ENCODE results near the gene ROBO2.

ROBO2 gene

DNA sequence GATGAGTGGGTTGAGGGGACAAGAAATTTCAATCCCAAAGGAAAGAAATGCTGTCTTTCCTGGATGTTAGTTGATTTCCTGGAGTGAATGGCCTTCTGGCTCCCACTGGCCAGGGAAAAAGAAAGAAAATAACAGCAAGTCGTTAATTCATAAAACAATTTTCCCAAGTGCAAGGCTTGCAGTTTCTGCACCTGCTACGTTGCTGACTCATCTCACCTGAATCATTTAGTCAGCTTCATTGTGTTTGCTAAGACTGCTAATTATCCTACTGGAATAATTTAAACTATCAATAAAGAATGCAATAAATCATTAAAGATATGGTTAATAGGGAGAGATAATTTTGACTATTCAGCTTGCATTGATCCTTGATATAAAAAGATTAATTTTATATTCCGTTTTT lies 387.6 kb downstream of the ROBO2 start:
- no peak for DNase-seq

DNA sequence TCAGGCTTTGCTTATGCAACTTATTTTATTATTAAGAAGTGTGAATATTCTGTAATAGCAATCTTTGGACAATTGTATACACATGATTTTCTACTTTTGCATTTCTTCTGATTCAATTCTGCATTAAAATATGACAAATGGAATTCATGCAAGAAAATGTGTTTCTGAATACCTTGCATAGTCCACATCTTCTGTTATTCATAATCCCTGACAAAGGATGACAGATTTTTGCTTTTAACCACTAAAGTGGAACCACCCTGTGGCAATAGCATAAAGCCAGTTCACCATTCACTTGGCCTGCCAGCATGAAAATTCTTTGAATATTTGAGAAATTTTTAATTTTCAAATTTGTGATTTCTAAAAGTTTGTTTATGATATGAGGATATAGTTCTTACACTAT lies 397.0 kb downstream of the ROBO2 start:
- no peak for DNase-seq

DNA sequence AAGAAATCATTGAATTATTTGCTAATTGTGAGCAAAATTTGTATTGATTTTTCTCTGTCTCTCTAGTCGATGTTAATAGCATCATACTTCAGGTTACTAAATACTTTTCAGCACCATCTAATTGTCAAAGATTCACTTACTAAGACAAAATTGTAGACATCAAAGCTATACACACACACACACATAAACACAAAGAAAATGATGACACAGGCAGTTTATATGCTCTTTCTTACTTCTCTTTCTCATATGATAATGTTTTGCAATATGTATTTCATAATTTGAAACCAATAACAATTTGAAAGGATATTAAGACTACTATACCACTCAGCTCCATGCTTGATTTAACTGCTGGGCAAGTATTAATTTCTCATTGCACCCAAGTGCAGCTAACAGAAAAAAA lies 406.2 kb downstream of the ROBO2 start:
- no peak for DNase-seq

- no peak for DNase-seq
Observed at GRCh38 chr3:77446761-77447160, 406.9 kb downstream of the ROBO2 start.

DNA sequence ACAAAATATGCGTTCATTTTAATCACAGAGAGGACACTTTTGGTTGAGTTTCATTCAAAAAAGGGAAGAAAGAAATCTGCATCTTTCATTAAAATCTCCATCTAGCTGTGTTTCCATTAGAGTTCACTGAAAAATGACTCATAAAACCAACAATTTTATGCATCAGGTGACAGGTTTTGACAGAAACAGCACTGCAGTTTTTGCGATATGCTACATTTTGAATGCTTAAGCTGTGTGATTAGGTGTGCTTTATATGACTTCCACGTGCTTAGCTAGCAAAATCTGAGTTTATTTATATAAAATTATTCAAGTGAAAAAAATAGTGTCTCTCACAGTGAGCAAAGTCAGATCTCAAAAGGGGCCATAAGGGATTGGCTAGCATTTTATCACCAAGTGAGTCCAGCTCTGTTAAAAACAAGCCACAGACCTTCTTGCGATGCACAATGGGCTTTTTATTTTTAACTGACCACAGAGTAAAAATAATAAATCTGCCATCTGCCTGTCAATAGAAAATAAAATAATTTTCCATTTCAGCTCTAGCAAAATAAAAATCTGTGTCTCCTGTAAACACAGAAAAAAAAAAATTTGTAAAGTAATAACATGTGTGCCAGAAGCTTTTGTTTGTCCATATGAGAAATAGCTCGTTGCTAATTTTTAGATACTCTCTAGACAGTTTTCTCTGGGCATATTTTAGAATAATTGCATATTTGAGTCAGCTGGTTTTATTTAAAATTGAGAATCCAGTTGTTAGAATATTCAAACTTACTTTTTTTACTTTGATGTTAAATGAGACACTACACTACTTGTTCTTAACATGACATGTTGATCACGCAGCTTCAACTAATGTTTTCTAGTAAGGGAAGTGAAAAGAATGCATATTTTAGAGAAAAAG lies 409.8 kb downstream of the ROBO2 start:
- DNase-seq = no peak

- no peak for DNase-seq
Observed at GRCh38 chr3:77456431-77456830, 416.5 kb downstream of the ROBO2 start.

- no peak for DNase-seq
Observed at GRCh38 chr3:77456906-77457305, 417.0 kb downstream of the ROBO2 start.

DNA sequence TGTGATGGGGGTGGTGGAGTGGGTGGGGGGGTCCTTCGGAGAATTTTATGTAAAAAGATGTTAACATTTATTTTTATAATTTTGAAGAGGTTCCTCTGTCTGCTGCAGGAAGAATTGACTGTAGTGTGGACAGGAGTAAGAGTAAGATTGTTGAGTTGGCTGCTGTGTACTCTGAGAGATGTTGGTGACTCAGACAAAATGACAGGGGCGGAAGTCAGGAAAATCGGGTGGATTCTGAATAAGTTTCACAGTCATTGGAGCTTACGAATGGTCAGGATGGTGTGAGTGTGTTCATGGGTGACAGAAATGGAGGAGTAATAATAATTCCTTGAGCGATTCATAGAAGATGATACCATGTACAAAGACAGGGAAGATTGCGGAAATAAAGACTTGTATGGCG lies 420.0 kb downstream of the ROBO2 start:
- DNase-seq = no peak

DNA sequence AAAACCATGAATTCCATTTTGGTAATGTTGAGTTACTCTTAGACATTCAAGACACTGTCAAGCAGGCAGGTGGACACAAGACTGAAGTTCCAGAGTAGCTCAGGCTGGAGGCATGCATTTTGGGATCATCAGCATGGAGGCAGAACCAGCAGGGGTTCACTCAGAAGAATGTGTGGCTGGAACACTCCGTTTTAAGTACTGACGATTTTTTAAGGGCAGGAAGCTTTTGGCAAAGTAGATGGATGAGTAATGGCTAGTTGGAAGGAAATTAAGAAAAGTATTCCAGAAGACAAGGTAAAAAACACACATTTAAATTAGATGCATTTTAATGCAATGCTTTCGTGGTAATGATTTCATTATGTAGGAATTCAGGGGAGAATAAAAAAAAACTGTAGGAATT lies 420.4 kb downstream of the ROBO2 start:
- DNase-seq = no peak

DNA sequence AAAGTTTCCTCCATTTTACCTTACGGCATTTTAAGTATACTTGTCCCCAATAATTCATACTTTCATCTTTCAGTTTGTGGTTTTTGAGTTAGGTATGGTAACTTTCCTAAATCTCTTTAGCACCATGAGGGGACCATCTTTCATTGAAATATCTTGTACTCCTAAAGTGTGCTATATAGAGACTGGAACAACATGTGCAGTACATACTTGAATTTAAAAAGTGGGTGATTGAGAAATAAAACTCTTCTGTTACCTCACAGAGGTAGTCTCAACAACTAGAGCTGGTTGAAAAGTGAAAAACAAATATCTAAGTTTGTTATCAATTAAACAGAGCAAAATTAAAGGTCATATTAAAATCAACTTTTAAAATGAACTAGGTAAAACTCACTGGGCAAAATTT lies 423.1 kb downstream of the ROBO2 start:
- no peak for DNase-seq

DNA sequence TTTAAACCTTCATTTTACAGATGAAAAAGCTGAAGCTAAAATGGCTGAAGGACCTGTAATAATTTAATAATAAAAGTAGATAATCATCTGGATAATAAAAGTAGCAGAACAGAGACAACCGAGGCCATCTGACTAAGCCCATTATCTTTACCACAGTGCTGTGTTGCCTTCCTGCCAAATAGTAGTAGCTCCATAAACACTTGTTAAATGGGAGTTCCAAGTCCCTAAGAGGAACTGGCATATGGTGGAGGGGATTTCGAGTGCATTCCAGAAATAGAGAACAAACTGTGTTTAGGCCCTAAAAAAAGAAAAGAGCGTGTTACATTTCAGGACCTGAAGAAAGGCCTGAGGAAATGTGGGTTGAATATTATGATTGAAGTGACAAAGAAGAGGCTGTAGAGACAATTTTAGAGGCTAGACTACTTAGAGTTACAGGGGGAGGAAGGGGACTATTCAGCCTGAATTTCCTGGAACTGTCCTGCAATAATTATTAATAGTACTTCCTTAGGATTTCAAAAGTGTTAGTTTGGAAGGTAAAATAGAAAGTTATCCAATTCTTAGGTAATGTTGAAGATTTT lies 424.3 kb downstream of the ROBO2 start:
- no peak for DNase-seq

- DNase-seq = no peak
Observed at GRCh38 chr3:77466562-77467115, 426.7 kb downstream of the ROBO2 start.

GRCh38 chr3:77467702-77468625 lies 428.1 kb downstream of the ROBO2 start:
- no peak for DNase-seq

- no peak for DNase-seq
Observed at GRCh38 chr3:77468626-77469020, 428.7 kb downstream of the ROBO2 start.

DNA sequence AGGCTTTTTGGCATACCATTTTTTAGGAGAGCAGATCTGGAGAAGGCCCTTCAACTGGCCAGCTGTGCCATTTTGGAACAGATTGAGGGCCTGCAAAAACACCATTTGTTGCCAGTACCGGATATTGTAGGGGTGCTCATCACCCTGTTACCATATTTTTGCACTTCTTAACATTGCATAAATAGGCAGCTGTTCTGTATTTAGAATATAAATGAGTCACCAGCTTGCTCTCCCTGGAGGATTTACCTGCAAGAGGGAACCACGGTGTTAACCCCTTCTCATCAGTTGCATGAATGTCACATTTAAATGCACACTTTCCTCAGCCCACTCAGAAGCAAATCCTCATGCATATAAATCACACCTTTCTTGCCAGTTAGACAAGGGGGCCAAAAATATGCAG lies 435.6 kb downstream of the ROBO2 start:
- no peak for DNase-seq

- DNase-seq = no peak
Observed at GRCh38 chr3:77479021-77479420, 439.1 kb downstream of the ROBO2 start.

DNA sequence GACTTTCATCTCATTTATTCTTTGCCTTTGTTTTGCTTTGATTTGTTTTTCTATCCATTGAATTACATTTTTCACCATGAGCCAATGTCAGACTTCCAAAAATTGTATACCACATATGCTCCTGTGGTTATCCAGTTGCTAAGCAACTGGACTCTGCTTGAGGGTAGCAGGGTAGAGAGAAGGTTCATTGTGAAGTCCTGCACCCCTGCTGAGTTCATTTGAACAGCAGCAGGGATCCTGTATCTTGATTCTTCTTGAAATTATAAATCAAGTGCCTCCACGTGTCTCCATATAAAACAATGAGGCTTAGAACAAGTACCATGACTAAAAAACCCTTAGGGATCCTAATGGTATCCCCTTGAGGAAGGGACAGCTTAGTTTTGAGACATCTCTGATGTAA lies 449.3 kb downstream of the ROBO2 start:
- DNase-seq = no peak

- DNase-seq = no peak
Observed at GRCh38 chr3:77491961-77492360, 452.1 kb downstream of the ROBO2 start.

- no peak for DNase-seq
Observed at GRCh38 chr3:77500721-77501120, 460.8 kb downstream of the ROBO2 start.

DNA sequence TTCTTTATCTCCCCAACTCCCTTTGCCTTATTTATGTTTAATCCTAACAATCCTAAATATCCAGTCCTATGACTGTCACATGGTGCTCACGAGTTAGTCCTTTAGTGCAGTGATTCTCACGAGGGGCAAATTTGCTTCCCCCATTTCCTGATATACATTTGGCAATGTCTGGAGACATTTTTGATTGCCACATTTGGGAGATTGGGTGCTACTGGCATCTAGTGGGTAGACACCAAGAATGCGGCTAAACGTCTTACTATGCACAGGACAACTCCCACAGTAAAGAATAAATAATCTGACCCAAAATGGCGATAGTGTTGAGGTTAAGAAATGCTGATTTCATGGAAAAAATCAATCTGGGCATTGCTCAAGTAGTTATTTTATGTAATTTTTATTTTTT lies 466.5 kb downstream of the ROBO2 start:
- no peak for DNase-seq

DNA sequence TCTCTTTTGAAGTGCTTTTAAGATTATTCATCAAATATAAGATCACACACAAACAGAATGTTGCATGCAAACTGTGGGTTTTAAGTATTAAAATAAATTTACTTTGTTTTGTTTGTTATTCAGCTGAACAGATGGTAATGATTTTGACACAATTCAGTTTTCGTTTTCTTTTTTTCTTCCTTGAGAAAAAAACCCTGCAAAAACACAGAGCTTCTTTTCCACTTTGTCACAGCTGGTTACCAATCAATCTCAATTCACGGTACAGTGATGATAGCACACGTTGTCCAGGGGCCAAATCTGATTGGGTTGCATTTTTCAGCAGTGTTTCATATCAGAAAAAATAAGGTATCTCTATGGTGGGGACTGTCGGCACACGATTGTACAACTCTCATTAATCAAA lies 473.6 kb downstream of the ROBO2 start:
- DNase-seq = no peak

GRCh38 chr3:77514766-77515165 lies 474.9 kb downstream of the ROBO2 start:
- DNase-seq = no peak

- DNase-seq = no peak
Observed at GRCh38 chr3:77524463-77524862, 484.6 kb downstream of the ROBO2 start.

All from CD4-positive, alpha-beta T cell treated with Interleukin-4 for 1 hour (primary cell).